NCI-H146 (cell line): ENCODE results near the gene RFK.
A peak's percentile ranks its signal among the peaks of the same experiment; 100 is the strongest.
"Not testable (repeated sequence)": the region's sequence is repeated elsewhere in the genome, so short reads cannot be mapped to it uniquely, and the experiment has no call there.

ENCODE experiments used
- DNase-seq: peaks from one replicate; lab custom pipeline; 2025; lab: John Stamatoyannopoulos, UW

RFK gene

GRCh38 chr9:76370396-76371023 is 23.7 kb downstream of the RFK start:
- DNase-seq = peak; percentile 21

- DNase-seq = peak; percentile 94
Measured at GRCh38 chr9:76369583-76369982, 24.6 kb downstream of the RFK start.

GRCh38 chr9:76366275-76366674 is 28.0 kb downstream of the RFK start:
- DNase-seq = peak; percentile 85

DNA sequence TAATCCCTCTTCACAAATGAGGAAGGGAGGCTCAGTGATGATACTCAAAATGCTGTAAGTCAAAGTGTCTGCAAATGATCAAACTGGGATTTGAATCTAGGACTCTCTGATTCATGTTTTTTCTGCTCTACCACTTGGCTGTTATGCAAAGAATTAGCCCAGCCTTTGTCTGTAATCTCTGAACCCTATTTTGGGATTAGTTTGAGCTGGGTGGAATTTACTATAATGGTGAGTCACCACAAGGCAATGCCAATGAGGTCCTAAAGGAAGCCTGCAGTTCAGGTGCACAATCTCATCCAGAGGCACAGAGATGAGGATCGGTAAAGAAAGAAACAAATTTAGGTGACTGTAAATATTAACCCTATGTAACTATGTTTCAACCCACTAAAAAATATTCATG is 29.2 kb downstream of the RFK start:
- DNase-seq = peak; percentile 24

GRCh38 chr9:76363032-76363395 is 31.2 kb downstream of the RFK start:
- no peak for DNase-seq

DNA sequence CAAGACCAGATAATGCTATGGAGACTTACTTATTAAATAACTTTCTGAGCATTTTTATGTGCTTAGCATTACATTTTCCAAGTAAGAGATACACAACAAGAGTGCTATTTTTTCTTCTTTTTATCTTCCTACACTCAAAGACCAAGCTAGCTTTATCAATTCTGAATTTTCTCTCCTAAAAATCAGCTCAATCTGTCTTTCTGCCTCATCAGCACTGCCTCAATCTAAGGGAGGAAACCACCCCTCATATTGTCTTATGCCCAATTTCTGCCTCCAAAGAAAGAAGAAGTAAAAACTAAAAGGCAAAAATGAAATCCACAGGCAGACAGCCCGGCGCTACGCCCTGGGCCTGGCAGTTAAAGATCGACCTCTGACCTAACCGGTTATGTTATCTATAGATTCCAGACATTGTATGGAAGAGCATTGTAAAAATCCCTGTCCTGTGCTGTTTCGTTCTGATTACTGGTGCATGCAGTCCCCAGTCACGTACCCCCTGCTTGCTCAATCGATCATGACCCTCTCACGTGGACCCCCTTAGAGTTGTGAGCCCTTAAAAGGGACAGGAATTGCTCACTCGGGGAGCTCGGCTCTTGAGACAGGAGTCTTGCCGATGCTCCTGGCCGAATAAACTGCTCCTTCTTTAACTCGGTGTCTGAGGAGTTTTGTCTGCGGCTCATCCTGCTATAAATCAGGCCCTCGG is 31.7 kb downstream of the RFK start:
- DNase-seq = not testable (repeated sequence)

DNA sequence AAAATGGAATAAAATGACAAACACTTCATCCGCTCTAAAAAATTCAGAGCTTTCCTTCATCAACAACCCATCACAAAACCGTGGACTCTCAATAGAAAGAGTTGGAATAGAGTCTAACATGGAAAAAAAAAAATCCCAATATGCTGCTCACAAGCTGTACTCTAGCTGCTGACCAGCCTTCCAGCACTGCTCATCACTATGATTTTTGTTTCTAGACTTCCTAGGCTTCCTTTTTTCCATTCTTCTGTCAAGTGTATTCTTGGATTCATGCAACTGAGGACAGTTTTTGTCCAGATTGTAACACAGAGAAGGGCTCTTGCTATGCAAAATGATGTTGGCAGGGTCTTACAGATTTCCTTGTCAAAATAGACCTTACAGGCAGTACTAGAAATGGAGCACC is 34.5 kb downstream of the RFK start:
- no peak for DNase-seq

DNA sequence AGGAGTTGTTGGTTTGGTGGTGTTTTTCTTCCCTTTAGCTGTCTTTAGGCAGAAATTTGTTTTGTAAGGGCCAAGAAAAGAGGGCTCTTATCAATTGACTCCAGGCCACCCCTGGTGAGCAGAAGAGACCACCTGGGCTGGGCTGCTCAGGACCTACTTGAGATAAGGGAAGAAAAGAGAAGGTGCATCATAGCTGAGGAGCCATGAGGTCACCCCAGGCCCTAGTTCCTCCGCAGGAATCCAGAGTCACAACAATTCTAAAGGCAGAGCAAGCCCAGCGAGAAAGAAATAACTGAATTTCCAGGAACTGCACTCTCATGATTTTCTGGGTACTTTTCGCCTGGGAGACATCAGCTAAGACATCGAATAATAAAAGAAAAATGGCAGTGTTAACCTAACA is 34.9 kb downstream of the RFK start:
- DNase-seq = no peak

DNA sequence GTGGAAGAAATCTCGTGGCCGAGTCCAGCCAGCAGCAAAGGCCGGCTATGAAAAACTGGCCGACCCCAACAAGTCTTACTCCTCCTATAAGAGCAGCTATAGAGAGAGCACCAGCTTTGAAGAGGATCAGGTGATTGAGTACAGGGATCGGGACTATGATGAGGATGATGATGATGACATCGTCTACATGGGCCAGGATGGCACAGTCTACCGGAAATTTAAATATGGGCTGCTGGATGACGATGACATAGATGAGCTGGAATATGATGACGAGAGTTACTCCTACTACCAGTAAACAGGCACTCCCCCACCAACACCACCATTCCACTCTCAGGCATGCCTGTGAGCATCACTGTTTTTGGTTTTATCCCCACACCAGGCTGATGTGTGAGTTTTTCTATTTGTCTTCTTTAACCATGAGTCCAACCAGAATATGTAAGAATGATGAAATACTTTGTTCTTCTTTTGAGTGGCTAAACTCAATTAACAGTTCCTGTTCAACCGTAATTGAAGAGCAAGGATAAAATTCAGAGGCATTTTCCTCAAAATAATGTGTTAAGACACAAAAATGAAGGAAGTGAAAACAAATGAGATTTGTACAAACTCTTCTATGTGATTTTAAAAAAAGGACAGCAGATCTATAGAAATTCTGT is 35.5 kb downstream of the RFK start:
- DNase-seq = no peak

DNA sequence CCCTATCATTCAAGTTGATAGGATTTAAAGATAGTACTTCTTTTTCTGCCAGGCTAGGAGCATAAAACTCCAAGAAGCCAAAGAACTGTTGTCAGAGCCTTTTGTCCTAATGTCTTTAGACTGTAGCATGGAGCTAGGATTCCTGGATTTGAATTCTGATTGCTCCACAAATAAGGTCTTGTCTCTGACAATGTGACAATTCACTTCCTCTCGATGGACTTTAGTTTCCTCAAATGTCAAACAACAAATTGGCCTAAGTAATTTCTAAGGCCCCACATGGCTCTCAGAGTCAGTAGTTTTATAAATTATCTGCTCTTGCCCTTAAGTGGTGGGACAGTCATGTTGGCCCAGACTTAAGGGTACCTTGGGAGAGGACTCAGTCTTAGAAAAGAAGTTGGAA is 36.7 kb downstream of the RFK start:
- DNase-seq = no peak

- no peak for DNase-seq
Measured at GRCh38 chr9:76355886-76356285, 38.3 kb downstream of the RFK start.

DNA sequence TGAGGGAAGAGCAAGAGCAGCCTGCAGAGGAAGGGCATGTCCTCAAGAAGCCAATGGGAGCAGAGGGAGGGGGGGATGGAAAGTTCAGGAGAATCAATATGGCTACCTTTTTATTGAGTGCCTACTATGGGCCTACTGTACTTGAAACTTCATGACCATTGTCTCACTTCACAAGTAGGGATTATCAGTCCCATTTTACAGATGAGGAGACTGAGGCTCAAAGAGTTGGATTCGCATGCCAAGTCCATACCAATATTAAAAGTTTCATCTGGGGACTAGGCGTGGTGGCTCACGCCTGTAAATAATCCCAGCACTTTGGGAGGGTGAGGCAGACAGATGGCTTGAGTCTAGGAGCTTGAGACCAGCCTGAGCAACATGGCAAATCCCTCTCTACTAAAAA is 40.0 kb downstream of the RFK start:
- no peak for DNase-seq

- DNase-seq = no peak
Measured at GRCh38 chr9:76353280-76353679, 40.9 kb downstream of the RFK start.

- no peak for DNase-seq
Measured at GRCh38 chr9:76352026-76352620, 42.1 kb downstream of the RFK start.

DNA sequence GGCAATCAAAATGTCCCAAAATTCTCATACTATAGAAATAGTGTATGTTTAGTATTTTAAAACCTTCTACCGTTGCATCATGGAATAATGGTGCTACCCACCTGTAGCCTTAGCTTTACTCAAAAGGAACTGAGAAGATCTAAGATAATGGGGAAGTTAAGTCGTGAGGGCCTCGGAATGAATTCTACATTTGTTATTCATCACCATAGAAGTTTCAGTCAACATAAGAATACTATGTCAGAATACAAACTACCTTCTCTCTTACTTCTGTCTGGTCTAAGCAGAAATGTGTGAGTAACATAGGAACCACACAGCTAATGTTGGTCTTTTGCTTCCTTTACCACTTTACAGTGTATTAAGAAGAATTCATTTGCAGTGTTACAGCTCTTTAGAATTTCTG is 43.2 kb downstream of the RFK start:
- DNase-seq = no peak

GRCh38 chr9:76349865-76350264 is 44.4 kb downstream of the RFK start:
- DNase-seq = no peak

DNA sequence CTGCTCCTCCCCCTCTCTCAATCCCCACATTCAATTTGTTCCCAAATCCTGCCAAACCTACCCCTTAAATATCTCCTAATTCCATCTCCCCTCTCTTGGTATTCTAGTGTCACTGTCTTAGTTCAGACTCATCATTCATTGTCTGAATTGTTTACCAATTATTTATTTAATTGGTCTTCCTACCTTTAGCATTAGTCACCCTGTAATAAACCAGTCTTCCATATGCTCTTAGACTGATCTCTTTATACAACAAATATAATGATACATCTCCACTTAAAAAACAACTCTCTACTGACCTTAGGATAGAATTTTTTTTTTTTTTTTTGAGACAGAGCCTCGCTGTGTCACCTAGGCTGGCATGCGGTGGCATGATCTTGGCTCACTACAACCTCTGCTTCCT is 51.4 kb downstream of the RFK start:
- DNase-seq = no peak

- no peak for DNase-seq
Measured at GRCh38 chr9:76342201-76342600, 52.0 kb downstream of the RFK start.

GRCh38 chr9:76341616-76342015 is 52.6 kb downstream of the RFK start:
- DNase-seq = no peak

GRCh38 chr9:76338418-76338817 is 55.8 kb downstream of the RFK start:
- DNase-seq = no peak

DNA sequence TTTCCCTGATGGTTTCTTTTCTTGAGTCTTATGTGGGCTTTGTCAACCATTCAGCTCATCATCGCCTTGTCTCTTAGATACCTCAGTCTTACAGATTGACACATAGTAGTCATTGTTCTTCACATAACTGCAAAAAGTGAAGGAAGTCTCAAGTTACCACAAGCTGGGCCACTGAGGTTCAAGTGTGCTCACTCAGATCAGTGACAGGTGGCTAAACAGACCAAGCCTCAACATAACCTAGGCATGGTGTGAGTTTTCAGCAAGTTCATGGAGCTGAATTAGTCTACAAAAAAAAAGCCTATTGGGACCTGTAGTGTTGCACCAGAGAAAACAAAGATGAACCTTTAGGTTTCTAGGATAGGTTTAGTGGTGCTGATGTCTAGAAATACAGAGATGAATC is 58.2 kb downstream of the RFK start:
- DNase-seq = no peak
